MCF 10A (cell line): ENCODE results near the gene GFOD1. TPM values are rescaled to one million over a fixed set of nuclear protein-coding genes. Genes with fewer than 3 reads are reported as not detected.

Experiments used
- BruUV-seq: library from RNA; stranded (reverse); fragments of 400-500 nt; replicated peaks from 2 replicates; lab custom pipeline; 2021; lab: Mats Ljungman, UMichigan
- CTCF ChIA-PET: fragments of 300-600 bp; sonication (Branson Sonifier 250); formaldehyde crosslinking; extraction: SDS; loops from one replicate; lab custom pipeline; 2021; ENCODE audit warnings: antibody characterized with exemption, inconsistent platforms; lab: Yijun Ruan, JAX
- POLR2A ChIA-PET: fragments of 300-600, 350-650 bp; sonication (Branson Sonifier 250); formaldehyde crosslinking; extraction: SDS; loops from one replicate; lab custom pipeline; 2020; ENCODE audit warnings: antibody characterized with exemption, inconsistent platforms; lab: Yijun Ruan, JAX
- DNase-seq: peaks from one replicate; pipeline ENCODE4 v3.0.0-alpha.2; 2018; ENCODE audit not compliant: unreplicated experiment
- H3K27ac Mint-ChIP-seq: one replicate; pipeline ENCODE4 v1.8.0; 2022; ENCODE audit warnings: mild to moderate bottlenecking, low read depth, mixed read lengths; ENCODE audit not compliant: unreplicated experiment
- H3K27me3 Mint-ChIP-seq: one replicate; pipeline ENCODE4 v1.8.0; 2022; ENCODE audit warnings: mixed read lengths; ENCODE audit not compliant: insufficient read depth, unreplicated experiment
- H3K36me3 Mint-ChIP-seq: one replicate; pipeline ENCODE4 v1.8.0; 2022; ENCODE audit warnings: mild to moderate bottlenecking, moderate library complexity, mixed read lengths; ENCODE audit not compliant: insufficient read depth, unreplicated experiment
- H3K4me1 Mint-ChIP-seq: one replicate; pipeline ENCODE4 v1.8.0; 2022; ENCODE audit warnings: mixed read lengths; ENCODE audit not compliant: insufficient read depth, unreplicated experiment
- H3K4me3 Mint-ChIP-seq: one replicate; pipeline ENCODE4 v1.8.0; 2022; ENCODE audit warnings: mild to moderate bottlenecking, moderate library complexity, mixed read lengths; ENCODE audit not compliant: unreplicated experiment
- H3K9me3 Mint-ChIP-seq: one replicate; pipeline ENCODE4 v1.8.0; 2022; ENCODE audit warnings: mixed read lengths; ENCODE audit not compliant: unreplicated experiment
- CTCF ChIP-seq: fragments of 200-600 bp; IDR thresholded peaks from one replicate; pipeline ENCODE4 v1.8.0; 2022; ENCODE audit warnings: antibody characterized with exemption, mild to moderate bottlenecking; ENCODE audit not compliant: unreplicated experiment
- intact Hi-C: fragments of 100-400 bp; cut with micrococcal nuclease; formaldehyde crosslinking; loops from 2 replicates; pipeline ENCODE4 v1.14.1; 2022
- total RNA-seq: library from RNA; stranded (reverse); gene quantifications from 2 replicates; pipeline ENCODE4 v1.2.3, GENCODE V29; 2022

The GFOD1 gene
- total RNA-seq, 1 experiment from 2014 or later: 9.5 TPM

- ChIA-PET POLR2A (interaction anchor here (1.2 kb wide), 1 partner anchor 140 kb away, joined by 4 read pairs; no protein-coding TSS in a partner anchor), CTCF (interaction anchor here (0.6 to 1.1 kb wide), 2 partner anchors 9 to 193 kb away, joined by 3 read pairs; no protein-coding TSS in a partner anchor)
- Mint-ChIP-seq H3K36me3 (no peaks in the 10 kb centered on the region), H3K4me3 (no peak overlapping the region), H3K9me3 (no peaks in the 10 kb centered on the region), H3K27me3 (no peaks in the 10 kb centered on the region), H3K4me1 (peaks cover 4% of the 10 kb centered on the region), H3K27ac (no peak overlapping the region)
- no TSS peak for BruUV-seq
- TF ChIP-seq CTCF: no peak
- intact Hi-C loops: no loop called here
- DNase-seq: no peak
Measured at GRCh38 chr6:13346245-13346644, 141.2 kb downstream of the GFOD1 start.

DNA sequence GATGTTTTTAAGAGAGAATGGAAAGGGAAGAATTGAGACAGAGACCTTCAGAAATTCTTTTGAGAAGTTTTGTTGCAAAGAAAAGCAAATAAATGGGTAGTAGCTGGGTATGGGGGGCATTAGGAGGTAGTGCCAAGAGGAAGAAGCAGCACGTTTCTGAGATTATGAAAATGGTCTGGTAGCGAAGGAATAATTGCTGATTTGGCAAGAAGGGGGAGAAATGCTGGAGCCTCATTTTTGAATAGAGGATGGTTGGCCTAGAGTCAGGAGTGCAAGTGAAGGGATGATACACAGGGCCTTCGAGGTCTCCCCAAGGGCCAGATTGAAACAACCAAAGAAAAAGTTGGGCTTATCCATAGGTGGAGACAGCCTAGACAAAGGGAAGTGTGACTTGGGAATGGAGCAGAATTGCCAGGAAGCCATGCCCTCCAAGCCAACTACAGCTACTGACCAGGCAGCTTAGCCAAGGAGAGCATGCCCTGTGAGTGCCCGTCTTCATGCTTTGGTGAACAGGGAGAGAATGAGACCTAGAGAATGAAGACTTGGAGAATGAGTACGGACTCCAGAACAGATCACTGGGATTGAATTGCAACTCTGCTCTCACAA, 144.9 kb downstream of the GFOD1 start:
- intact Hi-C loops: no loop called here

DNA sequence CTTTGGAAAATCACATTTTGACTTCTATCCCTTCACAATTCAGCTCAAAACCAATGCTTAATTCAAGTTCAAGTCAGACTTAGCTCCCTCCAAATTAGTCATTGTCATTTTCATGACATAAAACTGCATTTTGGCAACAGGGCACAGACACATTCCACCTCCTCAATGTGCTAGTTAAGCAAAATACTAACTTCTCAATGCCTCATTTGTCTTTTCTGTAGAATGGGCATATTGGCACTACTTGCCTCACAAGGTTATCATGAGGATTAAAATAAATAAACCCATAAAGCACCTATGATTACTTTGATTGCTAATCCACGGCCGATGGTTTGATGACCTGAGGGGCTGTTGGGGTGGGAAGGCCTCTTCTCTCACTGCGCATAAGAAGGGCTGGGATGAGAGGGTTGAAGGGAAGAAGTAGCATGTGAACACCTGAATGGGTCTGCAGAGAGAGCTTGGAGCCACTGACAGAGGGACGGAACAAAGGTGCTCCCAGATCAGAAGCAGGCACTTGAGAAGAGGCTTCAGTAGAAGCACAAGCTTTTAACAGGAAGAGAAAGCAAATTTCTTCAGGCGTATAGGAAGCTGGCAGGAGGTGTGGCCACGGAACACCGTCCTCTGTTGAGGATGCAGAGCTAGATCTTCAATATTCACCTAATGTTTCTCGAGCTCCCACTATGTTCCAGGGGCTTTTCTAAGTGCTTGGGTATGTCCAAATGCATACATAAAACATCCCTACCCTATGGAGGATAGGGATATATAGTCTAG, 147.4 kb downstream of the GFOD1 start:
- peaks cover 6% of the 10 kb centered on the region for H3K36me3 Mint-ChIP-seq
- no peak for DNase-seq
- H3K4me1 Mint-ChIP-seq: peaks cover 2% of the 10 kb centered on the region
- intact Hi-C loops: loop anchor here (5.0 kb wide), 1 partner anchor 727 kb away; no protein-coding TSS in a partner anchor
- no peaks in the 10 kb centered on the region for H3K27me3 Mint-ChIP-seq
- H3K27ac Mint-ChIP-seq: no peak overlapping the region
- H3K9me3 Mint-ChIP-seq: no peaks in the 10 kb centered on the region
- CTCF ChIA-PET: interaction anchor here (0.6 to 1.2 kb wide), 7 partner anchors 8 to 727 kb away, joined by 3 to 4 read pairs (median 3); partner anchors contain the start of gene NOL7
- no peak for TF ChIP-seq CTCF
- H3K4me3 Mint-ChIP-seq: no peak overlapping the region
- POLR2A ChIA-PET: interaction anchor here (0.5 to 2.8 kb wide), 4 partner anchors 147 to 365 kb away, joined by 3 to 14 read pairs (median 4); partner anchors contain the start of genes GFOD1 and SIRT5
- no TSS peak for BruUV-seq

More for the DNA sequence above, 144.9 kb downstream of the GFOD1 start:
- Mint-ChIP-seq H3K27ac (no peak overlapping the region), H3K9me3 (no peaks in the 10 kb centered on the region), H3K27me3 (no peaks in the 10 kb centered on the region), H3K4me1 (no peaks in the 10 kb centered on the region), H3K4me3 (no peak overlapping the region), H3K36me3 (peaks cover 6% of the 10 kb centered on the region)
- no peak for TF ChIP-seq CTCF
- no peak for DNase-seq
- BruUV-seq: no TSS peak
- CTCF ChIA-PET: interaction anchor here (0.6 to 0.8 kb wide), 3 partner anchors 26 to 135 kb away, joined by 3 to 4 read pairs (median 3); no protein-coding TSS in a partner anchor
- POLR2A ChIA-PET: interaction anchor here (1.1 to 1.4 kb wide), 3 partner anchors 14 to 231 kb away, joined by 3 to 6 read pairs (median 5); partner anchors contain the start of gene TBC1D7
